ENCODE measurements around the gene SRGAP1. TPM values are rescaled to one million over a fixed set of nuclear protein-coding genes. Genes with fewer than 3 reads are reported as not detected.
"Not testable (repeated sequence)": the region's sequence is repeated elsewhere in the genome, so short reads cannot be mapped to it uniquely, and the experiment has no call there.

SRGAP1 gene
- total and polyA plus RNA-seq, 4 donors = 1.8 to 12.4 (median 6.2) TPM

DNA sequence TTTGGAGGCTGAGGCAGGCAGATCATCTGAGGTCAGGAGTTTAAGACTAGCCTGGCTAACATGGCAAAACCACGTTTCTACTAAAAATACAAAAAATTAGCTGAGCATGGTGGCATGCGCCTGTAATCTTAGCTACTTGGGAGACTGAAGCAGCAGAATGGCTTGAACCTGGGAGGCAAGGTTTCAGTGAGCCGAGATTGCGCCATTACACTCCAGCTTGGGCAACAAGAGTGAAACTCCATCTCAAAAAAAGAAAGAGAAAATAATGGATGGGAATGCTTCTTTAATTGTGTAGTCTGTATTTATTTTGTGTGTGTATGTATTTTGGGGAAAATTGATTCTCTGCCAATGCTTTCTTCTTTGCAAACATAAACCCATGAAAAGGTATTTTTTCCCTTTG is 32.5 kb downstream of the SRGAP1 start:
- H3K36me3 ChIP-seq (ENCODE audit: control insufficient read depth in 4 of 4, insufficient read depth in 4 of 4, low read length in 4 of 4) = no peaks in the 10 kb centered on the region
- H3K4me1 ChIP-seq (ENCODE audit: control insufficient read depth in 5 of 5, insufficient read depth in 5 of 5, low read length in 5 of 5) = peaks cover 0 to 19% (median 12%) of the 10 kb centered on the region in 5 donors
- no peak overlapping the region for H3K9ac ChIP-seq (ENCODE audit: insufficient read depth in 1 of 2, low read length in 2 of 2)
- no peak for ATAC-seq (ENCODE audit: insufficient read depth, low FRiP score)
- no peaks in the 10 kb centered on the region for H3K9me3 ChIP-seq (ENCODE audit: control insufficient read depth in 4 of 4, insufficient read depth in 3 of 4, low read length in 3 of 4)
- 83 to 87% methylated on average over 4 of the region's 4 CpGs for WGBS, 2 donors
- DNase-seq = no peak
- no peak overlapping the region for H3K4me3 ChIP-seq
- no peaks in the 10 kb centered on the region for H3K27me3 ChIP-seq (ENCODE audit: control insufficient read depth in 3 of 3, insufficient read depth in 3 of 3, low read length in 2 of 3)
- H3K27ac ChIP-seq (ENCODE audit: low read depth in 1 of 2, low read length in 1 of 2) = no peak overlapping the region
- TF ChIP-seq, protein P1, sequence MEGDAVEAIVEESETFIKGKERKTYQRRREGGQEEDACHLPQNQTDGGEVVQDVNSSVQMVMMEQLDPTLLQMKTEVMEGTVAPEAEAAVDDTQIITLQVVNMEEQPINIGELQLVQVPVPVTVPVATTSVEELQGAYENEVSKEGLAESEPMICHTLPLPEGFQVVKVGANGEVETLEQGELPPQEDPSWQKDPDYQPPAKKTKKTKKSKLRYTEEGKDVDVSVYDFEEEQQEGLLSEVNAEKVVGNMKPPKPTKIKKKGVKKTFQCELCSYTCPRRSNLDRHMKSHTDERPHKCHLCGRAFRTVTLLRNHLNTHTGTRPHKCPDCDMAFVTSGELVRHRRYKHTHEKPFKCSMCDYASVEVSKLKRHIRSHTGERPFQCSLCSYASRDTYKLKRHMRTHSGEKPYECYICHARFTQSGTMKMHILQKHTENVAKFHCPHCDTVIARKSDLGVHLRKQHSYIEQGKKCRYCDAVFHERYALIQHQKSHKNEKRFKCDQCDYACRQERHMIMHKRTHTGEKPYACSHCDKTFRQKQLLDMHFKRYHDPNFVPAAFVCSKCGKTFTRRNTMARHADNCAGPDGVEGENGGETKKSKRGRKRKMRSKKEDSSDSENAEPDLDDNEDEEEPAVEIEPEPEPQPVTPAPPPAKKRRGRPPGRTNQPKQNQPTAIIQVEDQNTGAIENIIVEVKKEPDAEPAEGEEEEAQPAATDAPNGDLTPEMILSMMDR (IDR thresholded peaks at IDR 0.05; ENCODE audit: control extremely low read depth, extremely low read depth) = no peak

DNA sequence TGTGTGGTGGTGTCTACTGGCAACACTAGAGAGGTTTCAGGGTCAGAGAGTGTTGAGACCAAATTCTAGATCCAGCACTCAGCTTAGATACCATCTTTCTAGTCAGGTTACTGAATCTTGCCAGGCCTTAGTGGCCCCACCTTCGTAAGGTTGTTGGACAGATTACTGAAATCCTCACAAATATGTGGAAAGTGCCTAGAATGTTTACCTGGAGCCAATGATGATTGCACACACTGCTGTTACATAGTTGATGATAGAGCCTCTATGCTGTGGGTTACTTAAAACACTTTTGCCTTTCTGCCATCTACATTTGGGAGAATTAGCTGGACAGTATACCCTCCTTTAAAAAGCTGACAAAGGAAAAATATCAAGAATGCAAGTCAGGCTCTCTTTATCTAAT is 33.2 kb downstream of the SRGAP1 start:
- Histone ChIP-seq H3K4me3 (no peak overlapping the region), H3K27me3 (ENCODE audit: control insufficient read depth in 3 of 3, insufficient read depth in 3 of 3, low read length in 2 of 3) (no peaks in the 10 kb centered on the region), H3K9ac (ENCODE audit: insufficient read depth in 1 of 2, low read length in 2 of 2) (no peak overlapping the region), H3K36me3 (ENCODE audit: control insufficient read depth in 4 of 4, insufficient read depth in 4 of 4, low read length in 4 of 4) (no peaks in the 10 kb centered on the region), H3K4me1 (ENCODE audit: control insufficient read depth in 5 of 5, insufficient read depth in 5 of 5, low read length in 5 of 5) (peaks cover 0 to 19% (median 12%) of the 10 kb centered on the region in 5 donors), H3K9me3 (ENCODE audit: control insufficient read depth in 4 of 4, insufficient read depth in 3 of 4, low read length in 3 of 4) (no peaks in the 10 kb centered on the region), H3K27ac (ENCODE audit: low read depth in 1 of 2, low read length in 1 of 2) (no peak overlapping the region)
- no peak for DNase-seq
- TF ChIP-seq, protein P1 (IDR thresholded peaks at IDR 0.05; ENCODE audit: control extremely low read depth, extremely low read depth) = no peak
- 81 to 83% methylated on average over 1 of the region's 1 CpG for WGBS, 2 donors
- ATAC-seq (ENCODE audit: insufficient read depth, low FRiP score) = no peak

DNA sequence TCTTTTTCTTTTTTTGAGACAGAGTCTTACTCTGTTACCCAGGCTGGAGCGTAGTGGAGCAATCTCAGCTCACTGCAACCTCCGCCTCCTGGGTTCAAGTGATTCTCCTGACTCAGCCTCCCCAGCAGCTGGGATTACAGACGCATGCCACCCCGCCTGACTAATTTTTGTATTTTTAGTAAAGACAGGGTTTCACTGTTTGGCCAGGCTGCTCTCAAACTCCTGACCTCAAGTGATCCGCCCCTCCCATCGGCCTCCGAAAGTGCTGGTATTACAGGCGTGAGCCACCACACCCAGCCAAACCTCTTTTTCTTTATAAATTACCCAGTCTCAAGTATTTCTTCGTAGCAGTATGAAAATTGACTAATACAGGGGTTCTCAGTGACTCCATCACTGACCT is 35.7 kb downstream of the SRGAP1 start:
- H3K36me3 ChIP-seq (ENCODE audit: control insufficient read depth in 4 of 4, insufficient read depth in 4 of 4, low read length in 4 of 4); H3K27ac ChIP-seq (ENCODE audit: low read depth in 1 of 2, low read length in 1 of 2); H3K27me3 ChIP-seq (ENCODE audit: control insufficient read depth in 3 of 3, insufficient read depth in 3 of 3, low read length in 2 of 3); H3K4me3 ChIP-seq; ATAC-seq (ENCODE audit: insufficient read depth, low FRiP score); H3K9me3 ChIP-seq (ENCODE audit: control insufficient read depth in 4 of 4, insufficient read depth in 3 of 4, low read length in 3 of 4); DNase-seq; H3K9ac ChIP-seq (ENCODE audit: insufficient read depth in 1 of 2, low read length in 2 of 2): not testable (repeated sequence)
- WGBS, 2 donors = 94 to 95% methylated on average over 9 of the region's 9 CpGs
- H3K4me1 ChIP-seq (ENCODE audit: control insufficient read depth in 5 of 5, insufficient read depth in 5 of 5, low read length in 5 of 5) = peaks cover 0 to 19% (median 12%) of the 10 kb centered on the region in 5 donors

DNA sequence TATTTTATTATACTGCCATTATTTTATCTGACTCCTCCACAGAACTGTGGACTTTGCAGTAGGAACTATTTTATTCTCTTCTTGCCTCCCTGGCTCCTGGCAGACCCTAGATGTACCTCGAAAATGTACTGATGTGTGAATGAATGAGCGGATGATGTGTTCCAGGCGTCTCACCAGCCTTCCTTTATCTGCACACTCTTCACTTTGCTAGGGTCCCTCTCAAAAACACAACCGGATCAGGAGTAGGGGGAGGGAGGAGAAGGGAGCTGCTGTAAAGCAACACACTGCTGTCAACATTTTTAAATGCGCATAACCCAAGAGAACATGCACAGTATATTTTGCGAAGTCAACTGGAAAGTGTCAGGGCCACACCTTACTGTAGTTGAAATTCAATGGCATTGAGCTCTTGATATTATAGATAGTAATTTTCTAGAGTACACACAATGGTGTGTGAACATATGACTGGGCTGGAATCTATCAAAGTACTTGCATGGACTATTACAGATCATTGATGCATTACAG is 36.3 kb downstream of the SRGAP1 start:
- peaks cover 0 to 19% (median 12%) of the 10 kb centered on the region in 5 donors for H3K4me1 ChIP-seq (ENCODE audit: control insufficient read depth in 5 of 5, insufficient read depth in 5 of 5, low read length in 5 of 5)
- H3K4me3 ChIP-seq = no peak overlapping the region
- H3K27me3 ChIP-seq (ENCODE audit: control insufficient read depth in 3 of 3, insufficient read depth in 3 of 3, low read length in 2 of 3) = no peaks in the 10 kb centered on the region
- no peaks in the 10 kb centered on the region for H3K9me3 ChIP-seq (ENCODE audit: control insufficient read depth in 4 of 4, insufficient read depth in 3 of 4, low read length in 3 of 4)
- ATAC-seq (ENCODE audit: insufficient read depth, low FRiP score) (no peak), DNase-seq (no peak)
- TF ChIP-seq, protein P1 (IDR thresholded peaks at IDR 0.05; ENCODE audit: control extremely low read depth, extremely low read depth) = no peak
- H3K27ac ChIP-seq (ENCODE audit: low read depth in 1 of 2, low read length in 1 of 2) = peak overlapping the region in 1 of 2 donors; percentile 21
- WGBS, 2 donors = 93% methylated on average over 6 of the region's 6 CpGs
- H3K36me3 ChIP-seq (ENCODE audit: control insufficient read depth in 4 of 4, insufficient read depth in 4 of 4, low read length in 4 of 4) = no peaks in the 10 kb centered on the region
- no peak overlapping the region for H3K9ac ChIP-seq (ENCODE audit: insufficient read depth in 1 of 2, low read length in 2 of 2)

Measured in lung (tissue), 12 donors.